Tibial nerve (tissue), 3 donors: ENCODE results near the gene PMPCA.

Experiments
- POLR2A ChIP-seq, 2 donors: fragments of 450-650 bp; IDR thresholded peaks; one replicate each; pipeline ENCODE4 v1.6.1; 2017; ENCODE audit warnings: antibody characterized with exemption in 2 of 2, mild to moderate bottlenecking in 2 of 2, moderate library complexity in 2 of 2
- TF ChIP-seq, protein P1 (sequence below), 5 experiments: fragments of 200-600 bp in 3 of 5; fragments of 450-650 bp in 2 of 5; sonication (generic) in 3 of 5; IDR thresholded peaks; one replicate each; pipeline ENCODE4 v1.5.1; 2016 to 2019; ENCODE audit warnings: antibody characterized with exemption in 5 of 5, mild to moderate bottlenecking in 3 of 5, moderate library complexity in 2 of 5

DNA sequence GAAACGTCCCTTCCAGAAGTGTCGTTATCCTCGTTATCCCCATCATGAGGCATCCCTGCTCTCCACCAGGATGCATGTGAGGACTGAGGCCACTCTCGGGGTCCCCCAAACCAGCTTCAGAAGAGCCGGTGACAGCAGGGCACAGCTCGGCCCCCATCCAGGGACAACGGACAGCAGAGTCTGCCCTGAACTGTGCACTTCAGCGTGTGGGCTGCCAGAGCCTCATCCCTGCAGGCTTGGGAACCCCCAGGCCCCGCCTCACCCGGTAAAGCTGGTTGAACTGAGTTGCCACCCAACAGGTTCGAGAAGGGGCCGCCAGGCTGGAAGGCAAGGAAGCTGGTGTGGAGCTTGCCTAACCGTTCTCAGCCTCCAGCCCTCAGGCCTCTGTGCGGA is 36.3 kb upstream of the PMPCA start:
- TF ChIP-seq, protein P1, sequence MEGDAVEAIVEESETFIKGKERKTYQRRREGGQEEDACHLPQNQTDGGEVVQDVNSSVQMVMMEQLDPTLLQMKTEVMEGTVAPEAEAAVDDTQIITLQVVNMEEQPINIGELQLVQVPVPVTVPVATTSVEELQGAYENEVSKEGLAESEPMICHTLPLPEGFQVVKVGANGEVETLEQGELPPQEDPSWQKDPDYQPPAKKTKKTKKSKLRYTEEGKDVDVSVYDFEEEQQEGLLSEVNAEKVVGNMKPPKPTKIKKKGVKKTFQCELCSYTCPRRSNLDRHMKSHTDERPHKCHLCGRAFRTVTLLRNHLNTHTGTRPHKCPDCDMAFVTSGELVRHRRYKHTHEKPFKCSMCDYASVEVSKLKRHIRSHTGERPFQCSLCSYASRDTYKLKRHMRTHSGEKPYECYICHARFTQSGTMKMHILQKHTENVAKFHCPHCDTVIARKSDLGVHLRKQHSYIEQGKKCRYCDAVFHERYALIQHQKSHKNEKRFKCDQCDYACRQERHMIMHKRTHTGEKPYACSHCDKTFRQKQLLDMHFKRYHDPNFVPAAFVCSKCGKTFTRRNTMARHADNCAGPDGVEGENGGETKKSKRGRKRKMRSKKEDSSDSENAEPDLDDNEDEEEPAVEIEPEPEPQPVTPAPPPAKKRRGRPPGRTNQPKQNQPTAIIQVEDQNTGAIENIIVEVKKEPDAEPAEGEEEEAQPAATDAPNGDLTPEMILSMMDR (IDR thresholded peaks at IDR 0.05): no peak
- no peak for TF ChIP-seq POLR2A (IDR thresholded peaks at IDR 0.05)
